ENCODE measurements around the gene NPR1. TPM values are rescaled to one million over a fixed set of nuclear protein-coding genes. Genes with fewer than 3 reads are reported as not detected.

Gene NPR1
- total and polyA plus RNA-seq, 2 experiments from 2014 or later = 3.7 to 9.0 TPM

DNA sequence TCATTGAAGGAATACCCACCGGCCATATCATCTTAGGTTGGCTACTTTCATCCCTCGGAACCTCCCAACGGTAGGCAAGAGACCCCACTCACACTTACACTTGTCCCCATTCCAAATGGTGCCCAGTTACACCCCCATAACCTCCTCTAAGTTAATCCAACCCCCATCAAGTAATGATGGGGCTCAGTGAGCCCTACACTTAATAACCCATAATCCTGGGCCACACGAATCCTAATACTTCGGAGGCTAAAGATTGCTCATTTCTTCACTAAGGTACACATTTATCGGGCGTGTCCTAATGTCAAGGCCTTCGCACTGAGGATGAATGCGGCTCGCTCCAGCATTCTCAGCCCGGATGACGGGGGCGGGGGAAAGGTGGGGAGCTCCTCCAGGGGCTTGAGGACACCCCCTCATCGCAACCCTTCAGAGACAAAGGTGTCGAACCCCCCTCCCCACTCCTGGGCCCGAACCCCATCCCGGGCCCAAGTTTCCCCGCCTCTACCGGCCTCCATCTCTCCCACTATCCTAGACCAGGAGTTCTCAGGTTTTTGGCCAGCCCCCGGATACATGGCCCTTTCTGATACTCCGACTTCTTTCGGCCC is 8.1 kb upstream of the NPR1 start (continued):
- TF ChIP-seq ZNF114 (CRISPR knock-in tag; IDR thresholded peaks at IDR 0.05) (no peak), STAT1 (IDR thresholded peaks at IDR 0.05; ENCODE audit: unreplicated experiment) (no peak)

DNA sequence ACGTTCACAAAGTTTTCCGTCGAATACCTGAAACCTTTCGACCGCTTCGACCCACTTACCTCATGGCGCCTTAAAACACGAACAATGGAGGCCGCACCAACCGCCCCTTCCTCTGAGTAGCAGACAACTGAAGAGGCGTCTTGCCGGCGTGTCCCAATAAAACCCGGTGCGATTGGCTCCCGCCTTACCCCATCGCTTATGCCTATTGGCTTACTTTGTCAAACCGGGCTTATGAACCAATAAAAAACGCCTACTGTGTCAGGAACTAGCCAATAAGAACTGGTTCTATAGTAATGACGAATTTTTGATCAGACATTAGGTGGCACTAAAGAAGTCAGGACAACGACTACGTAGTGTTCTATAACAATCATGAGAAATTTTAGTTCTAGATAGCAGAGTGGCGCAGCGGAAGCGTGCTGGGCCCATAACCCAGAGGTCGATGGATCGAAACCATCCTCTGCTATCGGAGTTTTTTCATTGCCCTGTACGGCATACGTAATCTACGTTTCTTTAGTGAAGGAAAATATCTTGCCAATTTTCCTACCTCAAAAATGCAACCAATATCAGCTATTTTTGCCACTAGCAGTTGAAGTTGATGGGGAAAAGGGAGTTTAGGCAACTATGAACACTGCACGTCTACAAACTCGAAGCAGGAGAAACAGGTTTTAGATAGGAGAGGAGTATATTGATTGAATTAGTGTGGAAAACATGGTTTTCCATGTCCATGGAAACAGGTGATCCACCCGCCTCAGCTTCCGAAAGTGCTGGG is 7.4 kb upstream of the NPR1 start, which contains the start of gene ILF2:
ILF2 (minus strand) TSS at position 135 of the 769 bp plus-strand sequence; CDS start at position 64, 71 bp downstream.
- peak; percentile 93 for ATAC-seq
- peak; percentile 100 for DNase-seq (ENCODE audit: low spot score)
- Histone ChIP-seq H3K27me3 (ENCODE audit: insufficient read depth) (no peaks in the 10 kb centered on the region), H3K4me1 (ENCODE audit: insufficient read depth) (peaks cover 4% of the 10 kb centered on the region; the same call in 1 of the 2 replicates), H3K4me2 (peak within 1 kb of the TSS; percentile 91), H4K20me1 (replicated peaks; ENCODE audit: insufficient read depth) (peaks cover 8% of the 10 kb centered on the region), H3K9me2 (ENCODE audit: insufficient read depth) (no peaks in the 10 kb centered on the region), H3K27ac (ENCODE audit: low read depth) (peak within 1 kb of the TSS; percentile 65), H2AFZ (no peak within 1 kb of the TSS; the same call in 1 of the 2 replicates), H3K79me2 (replicated peaks; ENCODE audit: insufficient read depth) (peaks cover 34% of the 10 kb centered on the region), H3K36me3 (ENCODE audit: insufficient read depth) (peaks cover 36% of the 10 kb centered on the region), H3K4me3 (peak within 1 kb of the TSS; percentile 97), H3F3A (replicated peaks; ENCODE audit: low read depth) (peaks cover 36% of the 10 kb centered on the region)
- H3K27me3 Mint-ChIP-seq (ENCODE audit: insufficient read depth, low read depth, poor library complexity) = peaks cover 8% of the 10 kb centered on the region
- peaks cover 12% of the 10 kb centered on the region; the same call in 2 of the 3 replicates for H3K4me1 Mint-ChIP-seq
- H3K9me3 Mint-ChIP-seq = no peaks in the 10 kb centered on the region; the same call in 2 of the 3 replicates
- H3K4me3 Mint-ChIP-seq = no peak within 1 kb of the TSS
- H3K36me3 Mint-ChIP-seq (ENCODE audit: low read depth) = peaks cover 44% of the 10 kb centered on the region
- no peak for TF ChIP-seq ZNF331 (CRISPR knock-in tag; IDR thresholded peaks at IDR 0.05; ENCODE audit: low read depth)
- peak; percentile 89 for TF ChIP-seq CREB1 (CRISPR knock-in tag; IDR thresholded peaks at IDR 0.05; ENCODE audit: low read depth)
- peak; percentile 69 for TF ChIP-seq ETS1 (IDR thresholded peaks at IDR 0.05)
- TF ChIP-seq ZNF114 (CRISPR knock-in tag; IDR thresholded peaks at IDR 0.05) = no peak
- no peak for TF ChIP-seq NANOG (IDR thresholded peaks at IDR 0.05; ENCODE audit: borderline replicate concordance)
- no peak for TF ChIP-seq JUNB (IDR thresholded peaks at IDR 0.05; ENCODE audit: unreplicated experiment)
- TF ChIP-seq, protein P1, sequence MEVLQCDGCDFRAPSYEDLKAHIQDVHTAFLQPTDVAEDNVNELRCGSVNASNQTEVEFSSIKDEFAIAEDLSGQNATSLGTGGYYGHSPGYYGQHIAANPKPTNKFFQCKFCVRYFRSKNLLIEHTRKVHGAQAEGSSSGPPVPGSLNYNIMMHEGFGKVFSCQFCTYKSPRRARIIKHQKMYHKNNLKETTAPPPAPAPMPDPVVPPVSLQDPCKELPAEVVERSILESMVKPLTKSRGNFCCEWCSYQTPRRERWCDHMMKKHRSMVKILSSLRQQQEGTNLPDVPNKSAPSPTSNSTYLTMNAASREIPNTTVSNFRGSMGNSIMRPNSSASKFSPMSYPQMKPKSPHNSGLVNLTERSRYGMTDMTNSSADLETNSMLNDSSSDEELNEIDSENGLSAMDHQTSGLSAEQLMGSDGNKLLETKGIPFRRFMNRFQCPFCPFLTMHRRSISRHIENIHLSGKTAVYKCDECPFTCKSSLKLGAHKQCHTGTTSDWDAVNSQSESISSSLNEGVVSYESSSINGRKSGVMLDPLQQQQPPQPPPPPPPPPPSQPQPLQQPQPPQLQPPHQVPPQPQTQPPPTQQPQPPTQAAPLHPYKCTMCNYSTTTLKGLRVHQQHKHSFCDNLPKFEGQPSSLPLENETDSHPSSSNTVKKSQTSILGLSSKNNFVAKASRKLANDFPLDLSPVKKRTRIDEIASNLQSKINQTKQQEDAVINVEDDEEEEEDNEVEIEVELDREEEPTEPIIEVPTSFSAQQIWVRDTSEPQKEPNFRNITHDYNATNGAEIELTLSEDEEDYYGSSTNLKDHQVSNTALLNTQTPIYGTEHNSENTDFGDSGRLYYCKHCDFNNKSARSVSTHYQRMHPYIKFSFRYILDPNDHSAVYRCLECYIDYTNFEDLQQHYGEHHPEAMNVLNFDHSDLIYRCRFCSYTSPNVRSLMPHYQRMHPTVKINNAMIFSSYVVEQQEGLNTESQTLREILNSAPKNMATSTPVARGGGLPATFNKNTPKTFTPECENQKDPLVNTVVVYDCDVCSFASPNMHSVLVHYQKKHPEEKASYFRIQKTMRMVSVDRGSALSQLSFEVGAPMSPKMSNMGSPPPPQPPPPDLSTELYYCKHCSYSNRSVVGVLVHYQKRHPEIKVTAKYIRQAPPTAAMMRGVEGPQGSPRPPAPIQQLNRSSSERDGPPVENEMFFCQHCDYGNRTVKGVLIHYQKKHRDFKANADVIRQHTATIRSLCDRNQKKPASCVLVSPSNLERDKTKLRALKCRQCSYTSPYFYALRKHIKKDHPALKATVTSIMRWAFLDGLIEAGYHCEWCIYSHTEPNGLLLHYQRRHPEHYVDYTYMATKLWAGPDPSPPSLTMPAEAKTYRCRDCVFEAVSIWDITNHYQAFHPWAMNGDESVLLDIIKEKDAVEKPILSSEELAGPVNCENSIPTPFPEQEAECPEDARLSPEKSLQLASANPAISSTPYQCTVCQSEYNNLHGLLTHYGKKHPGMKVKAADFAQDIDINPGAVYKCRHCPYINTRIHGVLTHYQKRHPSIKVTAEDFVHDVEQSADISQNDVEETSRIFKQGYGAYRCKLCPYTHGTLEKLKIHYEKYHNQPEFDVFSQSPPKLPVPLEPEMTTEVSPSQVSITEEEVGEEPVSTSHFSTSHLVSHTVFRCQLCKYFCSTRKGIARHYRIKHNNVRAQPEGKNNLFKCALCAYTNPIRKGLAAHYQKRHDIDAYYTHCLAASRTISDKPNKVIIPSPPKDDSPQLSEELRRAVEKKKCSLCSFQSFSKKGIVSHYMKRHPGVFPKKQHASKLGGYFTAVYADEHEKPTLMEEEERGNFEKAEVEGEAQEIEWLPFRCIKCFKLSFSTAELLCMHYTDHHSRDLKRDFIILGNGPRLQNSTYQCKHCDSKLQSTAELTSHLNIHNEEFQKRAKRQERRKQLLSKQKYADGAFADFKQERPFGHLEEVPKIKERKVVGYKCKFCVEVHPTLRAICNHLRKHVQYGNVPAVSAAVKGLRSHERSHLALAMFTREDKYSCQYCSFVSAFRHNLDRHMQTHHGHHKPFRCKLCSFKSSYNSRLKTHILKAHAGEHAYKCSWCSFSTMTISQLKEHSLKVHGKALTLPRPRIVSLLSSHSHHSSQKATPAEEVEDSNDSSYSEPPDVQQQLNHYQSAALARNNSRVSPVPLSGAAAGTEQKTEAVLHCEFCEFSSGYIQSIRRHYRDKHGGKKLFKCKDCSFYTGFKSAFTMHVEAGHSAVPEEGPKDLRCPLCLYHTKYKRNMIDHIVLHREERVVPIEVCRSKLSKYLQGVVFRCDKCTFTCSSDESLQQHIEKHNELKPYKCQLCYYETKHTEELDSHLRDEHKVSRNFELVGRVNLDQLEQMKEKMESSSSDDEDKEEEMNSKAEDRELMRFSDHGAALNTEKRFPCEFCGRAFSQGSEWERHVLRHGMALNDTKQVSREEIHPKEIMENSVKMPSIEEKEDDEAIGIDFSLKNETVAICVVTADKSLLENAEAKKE (CRISPR knock-in tag; IDR thresholded peaks at IDR 0.05) = no peak
- TF ChIP-seq POLR2AphosphoS5 (IDR thresholded peaks at IDR 0.05; ENCODE audit: low read depth) = peak; percentile 94
- TF ChIP-seq, protein P2, sequence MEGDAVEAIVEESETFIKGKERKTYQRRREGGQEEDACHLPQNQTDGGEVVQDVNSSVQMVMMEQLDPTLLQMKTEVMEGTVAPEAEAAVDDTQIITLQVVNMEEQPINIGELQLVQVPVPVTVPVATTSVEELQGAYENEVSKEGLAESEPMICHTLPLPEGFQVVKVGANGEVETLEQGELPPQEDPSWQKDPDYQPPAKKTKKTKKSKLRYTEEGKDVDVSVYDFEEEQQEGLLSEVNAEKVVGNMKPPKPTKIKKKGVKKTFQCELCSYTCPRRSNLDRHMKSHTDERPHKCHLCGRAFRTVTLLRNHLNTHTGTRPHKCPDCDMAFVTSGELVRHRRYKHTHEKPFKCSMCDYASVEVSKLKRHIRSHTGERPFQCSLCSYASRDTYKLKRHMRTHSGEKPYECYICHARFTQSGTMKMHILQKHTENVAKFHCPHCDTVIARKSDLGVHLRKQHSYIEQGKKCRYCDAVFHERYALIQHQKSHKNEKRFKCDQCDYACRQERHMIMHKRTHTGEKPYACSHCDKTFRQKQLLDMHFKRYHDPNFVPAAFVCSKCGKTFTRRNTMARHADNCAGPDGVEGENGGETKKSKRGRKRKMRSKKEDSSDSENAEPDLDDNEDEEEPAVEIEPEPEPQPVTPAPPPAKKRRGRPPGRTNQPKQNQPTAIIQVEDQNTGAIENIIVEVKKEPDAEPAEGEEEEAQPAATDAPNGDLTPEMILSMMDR (conservative IDR thresholded peaks at IDR 0.05; ENCODE audit: low read depth in 2 of 2) = peak in 1 of 2 experiments; percentile 16; a peak in 1 of 4 replicates
- H3K27ac Mint-ChIP-seq = no peak within 1 kb of the TSS

Measured in GM23338 (cell line).